ENCODE results near the gene THAP7. TPM values are rescaled to one million over a fixed set of nuclear protein-coding genes. Genes with fewer than 3 reads are reported as not detected.

The THAP7 gene
- total and polyA plus RNA-seq, 2 of the 13 experiments (the other 11 are each of a cell fraction or from before 2014, with no cell fraction given), result 13.0 to 25.5 TPM

DNA sequence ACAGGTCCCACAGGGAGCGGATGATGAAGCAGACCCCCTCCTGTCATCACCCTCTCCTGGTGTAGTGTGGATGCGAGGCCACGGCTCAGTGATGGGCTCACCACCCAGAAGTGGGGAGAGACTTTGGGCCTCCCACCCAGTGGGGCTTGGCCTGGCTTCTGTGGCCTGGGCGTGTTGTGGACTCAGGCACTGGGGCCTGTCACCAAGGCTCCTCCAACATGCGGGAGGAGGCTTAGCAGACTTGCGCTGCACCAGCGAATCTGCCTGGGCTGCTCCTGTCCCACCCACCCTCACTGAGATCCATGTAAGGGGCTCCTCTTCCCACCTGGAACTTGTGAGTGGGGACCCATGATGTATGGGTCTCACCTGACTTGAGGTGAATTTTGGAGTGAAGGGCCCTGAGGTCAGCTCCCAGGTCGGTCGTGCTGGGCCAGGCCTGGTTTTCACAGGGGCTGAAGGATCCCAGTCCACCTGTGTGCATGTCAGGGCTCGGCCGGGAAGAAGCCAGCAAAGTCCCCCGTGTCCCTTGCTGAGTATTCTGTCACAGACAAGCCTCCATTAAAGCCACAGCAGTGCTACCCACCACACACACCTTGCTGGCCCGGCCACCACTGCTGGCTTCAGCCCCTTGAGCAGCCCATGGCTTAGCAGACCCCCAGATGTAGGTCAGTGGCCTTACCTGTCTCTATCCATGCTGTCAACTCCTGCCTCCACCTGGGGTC lies 4.2 kb downstream of the THAP7 start:
- WGBS (ENCODE audit: low lambda C conversion rate), result 96% methylated on average over 3 of the region's 13 CpGs
- Histone ChIP-seq H3K9me3 (ENCODE audit: low read length) (no peaks in the 10 kb centered on the region), H3K4me3 (replicated peaks in 1 of 3; ENCODE audit: insufficient read depth in 1 of 3, low read depth in 2 of 3, low read length in 3 of 3) (no peak overlapping the region), H3K4me2 (ENCODE audit: low read depth, low read length) (no peak overlapping the region), H3K4me1 (ENCODE audit: insufficient read depth, low read length) (peaks cover 15% of the 10 kb centered on the region), H4K20me1 (ENCODE audit: insufficient read depth, low read length) (no peaks in the 10 kb centered on the region), H3K36me3 (replicated peaks in 1 of 2; ENCODE audit: control insufficient read depth in 1 of 2, insufficient read depth in 2 of 2, low read length in 2 of 2) (peaks cover 8 to 36% of the 10 kb centered on the region in 2 experiments), H2AFZ (ENCODE audit: low read length) (no peak overlapping the region), H3K27ac (ENCODE audit: extremely low read length, insufficient read depth, low read length) (no peak overlapping the region), H3K9ac (ENCODE audit: insufficient read depth, low read depth, low read length) (no peak overlapping the region), H3K79me2 (ENCODE audit: insufficient read depth, low read length) (peaks cover 14% of the 10 kb centered on the region), H3K27me3 (ENCODE audit: control insufficient read depth in 1 of 2, insufficient read depth in 2 of 2, low read length in 2 of 2) (no peaks in the 10 kb centered on the region)
- peak; percentile 52 for TF ChIP-seq AGO2 (optimal IDR thresholded peaks at IDR 0.05; ENCODE audit: low read depth, low read length)
- peak in 1 of 2 experiments; percentile 26; a peak in 3 of 4 replicates for TF ChIP-seq POLR2A (IDR thresholded peaks at IDR 0.05; ENCODE audit: insufficient read depth in 1 of 2, low read depth in 2 of 2, low read length in 2 of 2)
- no peak for TF ChIP-seq SMAD1 (CRISPR knock-in tag; IDR thresholded peaks at IDR 0.05; ENCODE audit: borderline replicate concordance, low read depth)
- DNase-seq (ENCODE audit: low spot score) (no peak), ATAC-seq (no peak), FAIRE-seq (no peak)
- no TSS peak for BruUV-seq (replicated peaks)
- ChIA-PET CTCF (ENCODE audit: low intra/inter-chr PET ratio, low total read pairs) (no interaction called here), POLR2A (interaction anchor here (0.5 to 3.3 kb wide), 5 partner anchors 16 to 165 kb away, joined by 3 to 20 read pairs (median 3); partner anchors contain the start of genes LZTR1 and P2RX6)
- intact Hi-C loops (cut with micrococcal nuclease; ENCODE audit: unreplicated experiment), result no loop called here
- in situ Hi-C loops (cut with HindIII; ENCODE audit: extremely low pct_ligation_motif_present, low pct_unique_long_range_greater_than_20kb), result no loop called here

DNA sequence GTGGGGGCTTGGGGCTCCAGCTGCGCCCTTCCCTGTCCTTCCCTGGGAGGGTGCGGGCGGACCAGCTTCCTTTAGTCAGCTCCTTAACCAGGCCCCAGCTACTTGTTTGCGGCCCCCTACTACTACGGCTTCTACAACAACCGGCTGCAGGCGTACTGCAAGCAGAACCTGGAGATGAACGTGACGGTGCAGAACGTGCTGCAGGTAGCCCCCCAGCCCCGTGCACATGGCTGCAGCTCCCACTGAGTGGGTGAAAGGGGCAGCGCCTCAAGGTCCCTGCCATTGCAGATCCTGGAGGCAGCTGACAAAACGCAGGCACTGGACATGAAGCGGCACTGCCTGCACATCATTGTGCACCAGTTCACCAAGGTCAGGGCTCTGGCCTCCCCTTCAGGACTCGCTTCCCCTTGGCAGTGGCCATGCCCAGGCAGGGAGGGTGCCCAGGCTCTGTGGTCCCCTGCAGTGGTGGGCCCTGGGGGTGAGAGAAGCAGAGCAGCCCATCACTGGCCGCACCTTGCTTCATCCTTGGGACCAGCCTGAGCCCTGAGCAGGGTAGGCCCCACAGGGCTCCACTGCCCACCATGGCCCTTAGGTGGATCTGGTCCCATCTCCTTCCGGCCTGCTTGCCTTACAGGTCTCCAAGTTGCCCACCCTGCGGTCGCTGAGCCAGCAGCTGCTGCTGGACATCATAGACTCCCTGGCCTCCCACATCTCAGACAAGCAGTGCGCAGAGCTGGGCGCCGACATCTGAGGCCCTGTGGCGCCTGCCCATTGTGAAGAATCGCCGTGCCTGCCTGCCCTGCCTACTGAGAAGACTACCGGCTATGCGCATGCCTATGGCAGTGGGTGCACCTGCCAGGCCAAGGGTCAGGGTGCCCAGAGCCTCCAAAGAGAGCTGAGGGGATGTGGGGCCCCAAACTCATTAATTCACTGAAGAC lies 5.1 kb downstream of the THAP7 start:
- DNase-seq (ENCODE audit: low spot score) (no peak), FAIRE-seq (no peak), ATAC-seq (no peak)
- Histone ChIP-seq H3K79me2 (ENCODE audit: insufficient read depth, low read length) (peaks cover 14% of the 10 kb centered on the region), H4K20me1 (ENCODE audit: insufficient read depth, low read length) (no peaks in the 10 kb centered on the region), H2AFZ (ENCODE audit: low read length) (no peak overlapping the region), H3K4me1 (ENCODE audit: insufficient read depth, low read length) (peaks cover 15% of the 10 kb centered on the region), H3K4me2 (ENCODE audit: low read depth, low read length) (no peak overlapping the region), H3K9ac (ENCODE audit: insufficient read depth, low read depth, low read length) (no peak overlapping the region), H3K9me3 (ENCODE audit: low read length) (no peaks in the 10 kb centered on the region), H3K36me3 (replicated peaks in 1 of 2; ENCODE audit: control insufficient read depth in 1 of 2, insufficient read depth in 2 of 2, low read length in 2 of 2) (peaks cover 8 to 42% of the 10 kb centered on the region in 2 experiments), H3K27me3 (ENCODE audit: control insufficient read depth in 1 of 2, insufficient read depth in 2 of 2, low read length in 2 of 2) (no peaks in the 10 kb centered on the region), H3K4me3 (replicated peaks in 1 of 3; ENCODE audit: insufficient read depth in 1 of 3, low read depth in 2 of 3, low read length in 3 of 3) (no peak overlapping the region), H3K27ac (ENCODE audit: extremely low read length, insufficient read depth, low read length) (no peak overlapping the region)
- whole genome bisulfite sequencing (ENCODE audit: low lambda C conversion rate), result 95% methylated on average over 13 of the region's 27 CpGs
- ChIA-PET POLR2A (interaction anchor here (0.5 to 1.2 kb wide), 3 partner anchors 15 to 164 kb away, joined by 3 to 5 read pairs (median 3); partner anchors contain the start of gene LZTR1), CTCF (ENCODE audit: low intra/inter-chr PET ratio, low total read pairs) (no interaction called here)
- intact Hi-C loops (cut with micrococcal nuclease; ENCODE audit: unreplicated experiment), result no loop called here
- in situ Hi-C loops (cut with HindIII; ENCODE audit: extremely low pct_ligation_motif_present, low pct_unique_long_range_greater_than_20kb), result no loop called here
- TSS peak; percentile 40 for BruUV-seq (replicated peaks)
- TF ChIP-seq NFKB2 (CRISPR knock-in tag; IDR thresholded peaks at IDR 0.05; ENCODE audit: borderline replicate concordance), result no peak
- TF ChIP-seq ZFY (CRISPR knock-in tag; IDR thresholded peaks at IDR 0.05), result no peak
- TF ChIP-seq, protein P1, sequence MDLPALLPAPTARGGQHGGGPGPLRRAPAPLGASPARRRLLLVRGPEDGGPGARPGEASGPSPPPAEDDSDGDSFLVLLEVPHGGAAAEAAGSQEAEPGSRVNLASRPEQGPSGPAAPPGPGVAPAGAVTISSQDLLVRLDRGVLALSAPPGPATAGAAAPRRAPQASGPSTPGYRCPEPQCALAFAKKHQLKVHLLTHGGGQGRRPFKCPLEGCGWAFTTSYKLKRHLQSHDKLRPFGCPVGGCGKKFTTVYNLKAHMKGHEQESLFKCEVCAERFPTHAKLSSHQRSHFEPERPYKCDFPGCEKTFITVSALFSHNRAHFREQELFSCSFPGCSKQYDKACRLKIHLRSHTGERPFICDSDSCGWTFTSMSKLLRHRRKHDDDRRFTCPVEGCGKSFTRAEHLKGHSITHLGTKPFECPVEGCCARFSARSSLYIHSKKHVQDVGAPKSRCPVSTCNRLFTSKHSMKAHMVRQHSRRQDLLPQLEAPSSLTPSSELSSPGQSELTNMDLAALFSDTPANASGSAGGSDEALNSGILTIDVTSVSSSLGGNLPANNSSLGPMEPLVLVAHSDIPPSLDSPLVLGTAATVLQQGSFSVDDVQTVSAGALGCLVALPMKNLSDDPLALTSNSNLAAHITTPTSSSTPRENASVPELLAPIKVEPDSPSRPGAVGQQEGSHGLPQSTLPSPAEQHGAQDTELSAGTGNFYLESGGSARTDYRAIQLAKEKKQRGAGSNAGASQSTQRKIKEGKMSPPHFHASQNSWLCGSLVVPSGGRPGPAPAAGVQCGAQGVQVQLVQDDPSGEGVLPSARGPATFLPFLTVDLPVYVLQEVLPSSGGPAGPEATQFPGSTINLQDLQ (CRISPR knock-in tag; IDR thresholded peaks at IDR 0.05), result no peak
- peak in 1 of 2 experiments; percentile 44; a peak in 3 of 4 replicates for TF ChIP-seq POLR2A (IDR thresholded peaks at IDR 0.05; ENCODE audit: insufficient read depth in 1 of 2, low read depth in 2 of 2, low read length in 2 of 2)
- TF ChIP-seq, protein P2, sequence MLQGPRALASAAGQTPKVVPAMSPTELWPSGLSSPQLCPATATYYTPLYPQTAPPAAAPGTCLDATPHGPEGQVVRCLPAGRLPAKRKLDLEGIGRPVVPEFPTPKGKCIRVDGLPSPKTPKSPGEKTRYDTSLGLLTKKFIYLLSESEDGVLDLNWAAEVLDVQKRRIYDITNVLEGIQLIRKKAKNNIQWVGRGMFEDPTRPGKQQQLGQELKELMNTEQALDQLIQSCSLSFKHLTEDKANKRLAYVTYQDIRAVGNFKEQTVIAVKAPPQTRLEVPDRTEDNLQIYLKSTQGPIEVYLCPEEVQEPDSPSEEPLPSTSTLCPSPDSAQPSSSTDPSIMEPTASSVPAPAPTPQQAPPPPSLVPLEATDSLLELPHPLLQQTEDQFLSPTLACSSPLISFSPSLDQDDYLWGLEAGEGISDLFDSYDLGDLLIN (CRISPR knock-in tag; IDR thresholded peaks at IDR 0.05; ENCODE audit: borderline replicate concordance), result no peak
